PC-3 (cell line): ENCODE data around the gene PCDHB2. TPM values are rescaled to one million over a fixed set of nuclear protein-coding genes. Genes with fewer than 3 reads are reported as not detected.
"Not testable (repeated sequence)": the region's sequence is repeated elsewhere in the genome, so short reads cannot be mapped to it uniquely, and the experiment has no call there.

ENCODE experiments used
- ATAC-seq: fragments of 200-7000 bp; cut with Tn5 transposase; 2 replicates; pipeline ENCODE4 v1.9.1; 2020; ENCODE audit warnings: mild to moderate bottlenecking, moderate library complexity
- BruUV-seq: library from RNA; stranded (reverse); fragments of 400-500 nt; replicated peaks from 2 replicates; lab custom pipeline; 2021; lab: Mats Ljungman, UMichigan
- CTCF ChIA-PET: fragments of 300-600 bp; sonication (Branson Sonifier 250); formaldehyde crosslinking; loops from one replicate; lab custom pipeline; 2022; ENCODE audit warnings: antibody characterized with exemption; lab: Charles Lee
- POLR2A ChIA-PET: fragments of 300-600 bp; sonication (Branson Sonifier 250); formaldehyde crosslinking; loops from one replicate; lab custom pipeline; 2022; ENCODE audit warnings: antibody characterized with exemption; ENCODE audit not compliant: unreplicated experiment; lab: Charles Lee
- DNase-seq: peaks from one replicate; pipeline ENCODE4 v3.0.0-alpha.2; 2015
- H2AFZ ChIP-seq: fragments of 300-600 bp; sonication (generic); 2 replicates; pipeline ENCODE4 v1.6.0; 2016; ENCODE audit warnings: antibody characterized with exemption, low read length
- H3F3A ChIP-seq: fragments of 300-600 bp; sonication (generic); one replicate; pipeline ENCODE4 v1.6.0; 2017; ENCODE audit warnings: antibody characterized with exemption, low read length, control low read depth, mild to moderate bottlenecking; ENCODE audit not compliant: unreplicated experiment
- H3K27ac ChIP-seq: fragments of 300-600 bp; sonication (generic); 2 replicates; pipeline ENCODE4 v1.5.1; 2016; ENCODE audit warnings: mild to moderate bottlenecking, low read length
- H3K27me3 ChIP-seq: fragments of 300-600 bp; sonication (generic); 2 replicates; pipeline ENCODE4 v1.6.1; 2016; ENCODE audit warnings: low read length, mixed read lengths
- H3K36me3 ChIP-seq: fragments of 300-600 bp; sonication (generic); 2 replicates; pipeline ENCODE4 v1.6.1; 2016; ENCODE audit warnings: low read depth, mixed run types, low read length, mixed read lengths
- H3K4me1 ChIP-seq: fragments of 300-600 bp; sonication (generic); 2 replicates; pipeline ENCODE4 v1.5.1; 2016; ENCODE audit warnings: low read length; ENCODE audit not compliant: insufficient read depth
- H3K4me2 ChIP-seq: fragments of 300-600 bp; sonication (generic); 2 replicates; pipeline ENCODE4 v1.6.0; 2016; ENCODE audit warnings: low read length
- H3K4me3 ChIP-seq: fragments of 300-600 bp; sonication (generic); 2 replicates; pipeline ENCODE4 v1.5.1; 2016; ENCODE audit warnings: mild to moderate bottlenecking, low read length, mixed read lengths
- H3K79me2 ChIP-seq: fragments of 300-600 bp; sonication (generic); 2 replicates; pipeline ENCODE4 v1.6.1; 2017; ENCODE audit warnings: low read length, mixed read lengths
- H3K9ac ChIP-seq: fragments of 300-600 bp; sonication (generic); 2 replicates; pipeline ENCODE4 v1.6.0; 2016; ENCODE audit warnings: mild to moderate bottlenecking, low read length
- H3K9me2 ChIP-seq: fragments of 300-600 bp; sonication (generic); replicated peaks from 2 replicates; pipeline ENCODE4 v1.6.1; 2016; ENCODE audit warnings: mixed run types, low read length, mixed read lengths
- H3K9me3 ChIP-seq: fragments of 300-600 bp; sonication (generic); 2 replicates; pipeline ENCODE4 v1.6.1; 2016; ENCODE audit warnings: low read length, mixed read lengths
- H4K20me1 ChIP-seq: fragments of 300-600 bp; sonication (generic); 2 replicates; pipeline ENCODE4 v1.6.1; 2016; ENCODE audit warnings: low read length, mixed read lengths
- EZH2 ChIP-seq: fragments of 300-600 bp; sonication (generic); IDR thresholded peaks from one replicate; pipeline ENCODE4 v1.6.1; 2017; ENCODE audit warnings: antibody characterized with exemption, mild to moderate bottlenecking, low read length; ENCODE audit not compliant: unreplicated experiment
- EZH2phosphoT487 ChIP-seq: fragments of 300-600 bp; sonication (generic); IDR thresholded peaks from 2 replicates; pipeline ENCODE4 v1.6.1; 2018; ENCODE audit warnings: mild to moderate bottlenecking, antibody characterized with exemption, low read length, borderline replicate concordance
- intact Hi-C: fragments of 100-400 bp; cut with micrococcal nuclease; formaldehyde crosslinking; loops from 2 replicates; pipeline ENCODE4 v1.9.0; 2023
- total RNA-seq: library from RNA; depleted of rRNA; stranded (reverse); fragments of >200 nt; gene quantifications from 2 replicates; pipeline ENCODE4 v1.2.3, GENCODE V29; 2014
- TF ChIP-seq, protein P1 (sequence below): fragments of 300-600 bp; sonication (generic); conservative IDR thresholded peaks from 2 replicates; pipeline ENCODE4 v1.5.1; 2017; ENCODE audit warnings: antibody characterized with exemption, low read depth, mild to moderate bottlenecking, low read length

PCDHB2 gene
- total RNA-seq, 1 experiment from 2014 or later = 13.8 TPM

- Histone ChIP-seq H3K4me3 (peak overlapping the region; percentile 64), H2AFZ (peak overlapping the region; percentile 97), H3K36me3 (peaks cover 3% of the 10 kb centered on the region; the same call in 1 of the 2 replicates), H3K79me2 (no peaks in the 10 kb centered on the region), H3K4me1 (no peaks in the 10 kb centered on the region), H3K9ac (peak overlapping the region; percentile 62), H3K4me2 (peak overlapping the region; percentile 73), H4K20me1 (no peaks in the 10 kb centered on the region), H3F3A (no peaks in the 10 kb centered on the region), H3K9me2 (no peaks in the 10 kb centered on the region), H3K9me3 (0 out of 2 replicates have a peak, but pooled peaks cover 3% of the 10 kb centered on the region), H3K27me3 (no peaks in the 10 kb centered on the region), H3K27ac (no peak overlapping the region)
- ChIA-PET POLR2A (no interaction called here), CTCF (interaction anchor here (0.5 to 0.6 kb wide), 2 partner anchors 15 to 113 kb away, joined by 4 read pairs; no protein-coding TSS in a partner anchor)
- no peak for TF ChIP-seq EZH2
- TF ChIP-seq, protein P1, sequence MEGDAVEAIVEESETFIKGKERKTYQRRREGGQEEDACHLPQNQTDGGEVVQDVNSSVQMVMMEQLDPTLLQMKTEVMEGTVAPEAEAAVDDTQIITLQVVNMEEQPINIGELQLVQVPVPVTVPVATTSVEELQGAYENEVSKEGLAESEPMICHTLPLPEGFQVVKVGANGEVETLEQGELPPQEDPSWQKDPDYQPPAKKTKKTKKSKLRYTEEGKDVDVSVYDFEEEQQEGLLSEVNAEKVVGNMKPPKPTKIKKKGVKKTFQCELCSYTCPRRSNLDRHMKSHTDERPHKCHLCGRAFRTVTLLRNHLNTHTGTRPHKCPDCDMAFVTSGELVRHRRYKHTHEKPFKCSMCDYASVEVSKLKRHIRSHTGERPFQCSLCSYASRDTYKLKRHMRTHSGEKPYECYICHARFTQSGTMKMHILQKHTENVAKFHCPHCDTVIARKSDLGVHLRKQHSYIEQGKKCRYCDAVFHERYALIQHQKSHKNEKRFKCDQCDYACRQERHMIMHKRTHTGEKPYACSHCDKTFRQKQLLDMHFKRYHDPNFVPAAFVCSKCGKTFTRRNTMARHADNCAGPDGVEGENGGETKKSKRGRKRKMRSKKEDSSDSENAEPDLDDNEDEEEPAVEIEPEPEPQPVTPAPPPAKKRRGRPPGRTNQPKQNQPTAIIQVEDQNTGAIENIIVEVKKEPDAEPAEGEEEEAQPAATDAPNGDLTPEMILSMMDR = peak; percentile 58
- DNase-seq (peak; percentile 47), ATAC-seq (peak; percentile 64)
- no TSS peak for BruUV-seq
- intact Hi-C loops = no loop called here
These were observed 9.9 kb upstream of the PCDHB2 start for GRCh38 chr5:141084487-141084989.

- BruUV-seq = no TSS peak
- 0 out of 2 replicates have a peak, but pooled peaks cover 8% of the 10 kb centered on the region for H3K79me2 ChIP-seq
- no peaks in the 10 kb centered on the region for H3F3A ChIP-seq
- ATAC-seq (0 out of 2 replicates have a peak, but pooled peaks have one; percentile 16), DNase-seq (no peak)
- no peaks in the 10 kb centered on the region for H3K9me2 ChIP-seq
- TF ChIP-seq EZH2phosphoT487 (no peak), EZH2 (no peak)
- TF ChIP-seq, protein P1 = no peak
- peak overlapping the region; percentile 72 for H3K4me3 ChIP-seq
- H3K4me2 ChIP-seq = peak overlapping the region; percentile 72
- H3K36me3 ChIP-seq = peaks cover 3% of the 10 kb centered on the region; the same call in 1 of the 2 replicates
- H3K9ac ChIP-seq = peak overlapping the region; percentile 70
- 0 out of 2 replicates have a peak, but pooled peaks cover 4% of the 10 kb centered on the region for H3K9me3 ChIP-seq
- H4K20me1 ChIP-seq = no peaks in the 10 kb centered on the region
- no peaks in the 10 kb centered on the region for H3K4me1 ChIP-seq
- H3K27ac ChIP-seq = no peak overlapping the region
- intact Hi-C loops = loop anchor here (2.0 kb wide), 1 partner anchor 466 kb away; no protein-coding TSS in a partner anchor
- no peaks in the 10 kb centered on the region for H3K27me3 ChIP-seq
- ChIA-PET POLR2A (interaction anchor here (0.6 kb wide), 2 partner anchors 53 to 225 kb away, joined by 3 to 6 read pairs; no protein-coding TSS in a partner anchor), CTCF (interaction anchor here (0.6 to 1.5 kb wide), 3 partner anchors 56 to 469 kb away, joined by 3 to 6 read pairs (median 4); partner anchors contain the start of gene PCDHGA1)
- peak overlapping the region; percentile 90 for H2AFZ ChIP-seq
These were observed 837 bp downstream of the PCDHB2 start for GRCh38 chr5:141095263-141095641.

- H3K36me3 ChIP-seq, H3K9ac ChIP-seq, H3F3A ChIP-seq, H3K27me3 ChIP-seq, H3K9me3 ChIP-seq, DNase-seq, H3K4me1 ChIP-seq, H3K4me2 ChIP-seq, BruUV-seq, H4K20me1 ChIP-seq, H3K9me2 ChIP-seq, H3K79me2 ChIP-seq, H3K27ac ChIP-seq, POLR2A ChIA-PET, H3K4me3 ChIP-seq, H2AFZ ChIP-seq, ATAC-seq, intact Hi-C loops, CTCF ChIA-PET: not testable (repeated sequence)
These were observed 1.8 kb downstream of the PCDHB2 start for GRCh38 chr5:141096181-141096580.

DNA sequence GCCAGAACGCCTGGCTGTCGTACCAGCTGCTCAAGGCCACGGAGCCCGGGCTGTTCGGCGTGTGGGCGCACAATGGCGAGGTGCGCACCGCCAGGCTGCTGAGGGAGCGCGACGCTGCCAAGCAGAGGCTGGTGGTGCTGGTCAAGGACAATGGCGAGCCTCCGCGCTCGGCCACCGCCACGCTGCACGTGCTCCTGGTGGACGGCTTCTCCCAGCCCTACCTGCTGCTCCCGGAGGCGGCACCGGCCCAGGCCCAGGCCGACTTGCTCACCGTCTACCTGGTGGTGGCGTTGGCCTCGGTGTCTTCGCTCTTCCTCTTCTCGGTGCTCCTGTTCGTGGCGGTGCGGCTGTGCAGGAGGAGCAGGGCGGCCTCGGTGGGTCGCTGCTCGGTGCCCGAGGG is 2.2 kb downstream of the PCDHB2 start:
- H3K27ac ChIP-seq, H3K4me1 ChIP-seq, H3K79me2 ChIP-seq, ATAC-seq, H3K36me3 ChIP-seq, H2AFZ ChIP-seq, H3K9me3 ChIP-seq, intact Hi-C loops, H3K9ac ChIP-seq, H3K4me3 ChIP-seq, POLR2A ChIA-PET, H3K27me3 ChIP-seq, H3F3A ChIP-seq, CTCF ChIA-PET, DNase-seq, BruUV-seq, H3K9me2 ChIP-seq, H4K20me1 ChIP-seq, H3K4me2 ChIP-seq: not testable (repeated sequence)
